Activated naive CD4-positive, alpha-beta T cell treated with anti-CD3 and anti-CD28 coated beads, Interleukin-2, amount 50 U/mL, for 16 hours (primary cell): ENCODE measurements around the gene UBE2L6.
"Not testable (repeated sequence)": the region's sequence is repeated elsewhere in the genome, so short reads cannot be mapped to it uniquely, and the experiment has no call there.

Source experiments
- DNase-seq: peaks from one replicate; pipeline ENCODE4 v3.0.0-alpha.2; 2020

The UBE2L6 gene

GRCh38 chr11:57566005-57566904 lies 1.2 kb downstream of the UBE2L6 start:
- peak; percentile 24 for DNase-seq

- no peak for DNase-seq
These were observed 4.9 kb downstream of the UBE2L6 start for GRCh38 chr11:57562596-57562995.

GRCh38 chr11:57560146-57560545 lies 7.3 kb downstream of the UBE2L6 start:
- DNase-seq = no peak

GRCh38 chr11:57556041-57556440 lies 11.4 kb downstream of the UBE2L6 start:
- DNase-seq = no peak

- no peak for DNase-seq
These were observed 12.1 kb downstream of the UBE2L6 start for GRCh38 chr11:57555393-57555792.

GRCh38 chr11:57552479-57552878 lies 15.0 kb downstream of the UBE2L6 start:
- DNase-seq = no peak

GRCh38 chr11:57551941-57552340 lies 15.5 kb downstream of the UBE2L6 start:
- DNase-seq = no peak

GRCh38 chr11:57549983-57550382 lies 17.5 kb downstream of the UBE2L6 start:
- DNase-seq = no peak

- no peak for DNase-seq
These were observed 19.6 kb downstream of the UBE2L6 start for GRCh38 chr11:57547854-57548377.

GRCh38 chr11:57546869-57547475 lies 20.5 kb downstream of the UBE2L6 start:
- DNase-seq = no peak

- no peak for DNase-seq
These were observed 21.0 kb downstream of the UBE2L6 start for GRCh38 chr11:57546451-57546850.

GRCh38 chr11:57545883-57546282 lies 21.6 kb downstream of the UBE2L6 start:
- DNase-seq = no peak

- no peak for DNase-seq
These were observed 22.9 kb downstream of the UBE2L6 start for GRCh38 chr11:57544566-57544965.

- no peak for DNase-seq
These were observed 23.9 kb downstream of the UBE2L6 start for GRCh38 chr11:57543593-57543992.

GRCh38 chr11:57542582-57542981 lies 24.9 kb downstream of the UBE2L6 start:
- no peak for DNase-seq

- no peak for DNase-seq
These were observed 26.3 kb downstream of the UBE2L6 start for GRCh38 chr11:57541169-57541568.

GRCh38 chr11:57539342-57539741 lies 28.1 kb downstream of the UBE2L6 start:
- DNase-seq = no peak

GRCh38 chr11:57536947-57537619 lies 30.4 kb downstream of the UBE2L6 start, which contains the start of gene SMTNL1:
SMTNL1 (plus strand) TSS chr11:57537595; CDS start chr11:57542643, 5,048 bp downstream.
- DNase-seq = no peak

- not testable (repeated sequence) for DNase-seq
These were observed 33.0 kb downstream of the UBE2L6 start for GRCh38 chr11:57534449-57534848.

GRCh38 chr11:57530596-57531507 lies 36.6 kb downstream of the UBE2L6 start, which contains the start of gene TIMM10:
TIMM10 (minus strand) TSS chr11:57530754; CDS start chr11:57530189, 565 bp downstream.
- peak; percentile 90 for DNase-seq

- no peak for DNase-seq
These were observed 37.3 kb downstream of the UBE2L6 start for GRCh38 chr11:57530215-57530595.

GRCh38 chr11:57529012-57529411 lies 38.5 kb downstream of the UBE2L6 start:
- DNase-seq = no peak
